ENCODE measurements around the gene ATN1.

ATN1 gene

DNA sequence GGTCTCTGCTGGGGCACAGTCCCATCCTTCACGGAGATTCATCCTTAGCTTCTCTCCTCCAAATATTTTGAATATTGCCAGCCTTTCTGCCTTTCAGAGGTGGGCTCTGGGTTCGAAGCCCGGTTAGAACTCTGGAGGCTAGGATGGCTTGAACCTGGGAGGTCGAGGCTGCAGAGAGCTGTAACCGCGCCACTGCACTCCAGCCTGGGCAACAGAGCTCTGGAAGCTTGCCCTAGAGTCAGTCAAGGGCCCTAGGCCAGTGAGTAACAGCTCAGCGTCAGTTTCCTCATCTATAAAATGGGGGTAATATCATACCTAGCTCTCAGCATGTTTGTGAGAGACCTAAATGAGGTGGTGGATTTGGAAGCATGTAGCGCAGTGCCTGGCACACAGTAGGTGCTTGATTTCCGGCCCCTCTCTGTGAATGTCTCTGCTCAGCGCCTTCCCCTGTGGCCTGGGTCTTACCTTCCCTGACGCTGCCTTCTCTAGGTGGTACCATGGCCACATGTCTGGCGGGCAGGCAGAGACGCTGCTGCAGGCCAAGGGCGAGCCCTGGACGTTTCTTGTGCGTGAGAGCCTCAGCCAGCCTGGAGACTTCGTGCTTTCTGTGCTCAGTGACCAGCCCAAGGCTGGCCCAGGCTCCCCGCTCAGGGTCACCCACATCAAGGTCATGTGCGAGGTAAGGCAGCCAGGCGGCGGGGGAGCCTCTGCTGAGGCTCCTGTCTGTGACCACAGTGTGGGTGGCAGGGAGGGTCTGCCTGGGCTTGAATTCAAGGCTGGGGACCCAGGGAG lies 26.8 kb downstream of the ATN1 start:
- POLR2A ChIA-PET, result interaction anchor here (1.3 kb wide), 1 partner anchor 10 kb away, joined by 4 read pairs; the partner anchor contains the start of gene C12orf57
- Histone ChIP-seq H3K27ac (ENCODE audit: extremely low read depth, low read depth, low read length) (no peak overlapping the region), H3K9me3 (ENCODE audit: control insufficient read depth, insufficient read depth, low read depth, low read length) (no peaks in the 10 kb centered on the region), H3K4me3 (ENCODE audit: low read depth, low read length) (no peak overlapping the region), H3K36me3 (ENCODE audit: control insufficient read depth in 2 of 2, insufficient read depth in 1 of 2, low read length in 2 of 2) (no peaks in the 10 kb centered on the region), H3K4me1 (ENCODE audit: control insufficient read depth, insufficient read depth, low read length) (no peaks in the 10 kb centered on the region)
- CTCF ChIA-PET, result interaction anchor here (0.6 to 1.5 kb wide), 3 partner anchors 10 to 159 kb away, joined by 3 to 8 read pairs (median 5); no protein-coding TSS in a partner anchor
- TF ChIP-seq SCRT1 (tag by site-specific recombination; IDR thresholded peaks at IDR 0.05; ENCODE audit: borderline replicate concordance) (no peak), KLF9 (tag by site-specific recombination; IDR thresholded peaks at IDR 0.05; ENCODE audit: low read depth) (no peak), EGR2 (tag by site-specific recombination; IDR thresholded peaks at IDR 0.05; ENCODE audit: low read depth) (no peak), ZBTB1 (tag by site-specific recombination; IDR thresholded peaks at IDR 0.05) (no peak), ZNF555 (tag by site-specific recombination; conservative IDR thresholded peaks at IDR 0.05) (no peak), ZNF416 (tag by site-specific recombination; IDR thresholded peaks at IDR 0.05) (no peak), ZNF837 (tag by site-specific recombination; IDR thresholded peaks at IDR 0.05) (no peak), ZNF223 (tag by site-specific recombination; IDR thresholded peaks at IDR 0.05) (no peak), ZNF274 (IDR thresholded peaks at IDR 0.05; ENCODE audit: low read length) (no peak), ZNF274 (tag by site-specific recombination; IDR thresholded peaks at IDR 0.05; ENCODE audit: borderline replicate concordance) (no peak), ZNF214 (tag by site-specific recombination; IDR thresholded peaks at IDR 0.05; ENCODE audit: borderline replicate concordance) (no peak), SCRT2 (tag by site-specific recombination; IDR thresholded peaks at IDR 0.05) (no peak), ZNF529 (tag by site-specific recombination; IDR thresholded peaks at IDR 0.05; ENCODE audit: insufficient replicate concordance) (no peak)
- TF ChIP-seq, protein P1, sequence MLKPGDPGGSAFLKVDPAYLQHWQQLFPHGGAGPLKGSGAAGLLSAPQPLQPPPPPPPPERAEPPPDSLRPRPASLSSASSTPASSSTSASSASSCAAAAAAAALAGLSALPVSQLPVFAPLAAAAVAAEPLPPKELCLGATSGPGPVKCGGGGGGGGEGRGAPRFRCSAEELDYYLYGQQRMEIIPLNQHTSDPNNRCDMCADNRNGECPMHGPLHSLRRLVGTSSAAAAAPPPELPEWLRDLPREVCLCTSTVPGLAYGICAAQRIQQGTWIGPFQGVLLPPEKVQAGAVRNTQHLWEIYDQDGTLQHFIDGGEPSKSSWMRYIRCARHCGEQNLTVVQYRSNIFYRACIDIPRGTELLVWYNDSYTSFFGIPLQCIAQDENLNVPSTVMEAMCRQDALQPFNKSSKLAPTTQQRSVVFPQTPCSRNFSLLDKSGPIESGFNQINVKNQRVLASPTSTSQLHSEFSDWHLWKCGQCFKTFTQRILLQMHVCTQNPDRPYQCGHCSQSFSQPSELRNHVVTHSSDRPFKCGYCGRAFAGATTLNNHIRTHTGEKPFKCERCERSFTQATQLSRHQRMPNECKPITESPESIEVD (tag by site-specific recombination; IDR thresholded peaks at IDR 0.05), result no peak

DNA sequence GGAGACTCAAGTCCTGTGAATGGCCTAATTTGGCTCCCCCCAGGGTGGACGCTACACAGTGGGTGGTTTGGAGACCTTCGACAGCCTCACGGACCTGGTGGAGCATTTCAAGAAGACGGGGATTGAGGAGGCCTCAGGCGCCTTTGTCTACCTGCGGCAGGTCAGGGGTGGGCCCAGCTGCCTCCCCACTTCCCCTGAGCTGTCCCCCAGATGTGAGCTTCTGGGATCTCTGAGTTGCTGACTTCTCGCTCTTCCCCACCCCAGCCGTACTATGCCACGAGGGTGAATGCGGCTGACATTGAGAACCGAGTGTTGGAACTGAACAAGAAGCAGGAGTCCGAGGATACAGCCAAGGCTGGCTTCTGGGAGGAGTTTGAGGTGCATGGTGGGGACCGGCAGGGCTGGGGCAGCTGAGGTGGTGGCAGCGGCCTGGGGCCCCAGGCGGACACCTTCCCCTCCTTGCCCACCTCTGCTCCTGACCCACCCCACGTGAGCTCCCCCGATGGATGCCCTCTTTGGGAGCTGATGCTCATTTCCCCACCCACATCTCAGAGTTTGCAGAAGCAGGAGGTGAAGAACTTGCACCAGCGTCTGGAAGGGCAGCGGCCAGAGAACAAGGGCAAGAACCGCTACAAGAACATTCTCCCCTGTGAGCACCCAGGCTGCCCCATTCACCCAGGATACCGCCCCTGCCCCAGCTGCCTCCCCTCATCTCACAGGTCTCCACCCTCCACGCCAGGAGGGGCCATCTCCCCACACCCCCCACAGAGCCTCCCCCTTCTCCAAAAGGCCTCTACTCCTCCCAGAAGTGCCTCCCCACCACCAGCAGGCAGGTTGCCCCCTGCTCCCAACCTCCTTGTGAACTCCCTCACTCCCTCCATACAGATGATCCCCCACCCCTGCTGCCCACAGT lies 27.6 kb downstream of the ATN1 start:
- POLR2A ChIA-PET, result interaction anchor here (0.6 to 1.3 kb wide), 2 partner anchors 11 to 189 kb away, joined by 3 to 4 read pairs; partner anchors contain the start of gene C12orf57
- TF ChIP-seq GLIS2 (tag by site-specific recombination; IDR thresholded peaks at IDR 0.05) (0 out of 2 replicates have a peak, but pooled peaks have one; percentile 40), ZNF792 (tag by site-specific recombination; IDR thresholded peaks at IDR 0.05) (no peak), ZNF629 (tag by site-specific recombination; IDR thresholded peaks at IDR 0.05) (no peak), ZNF623 (tag by site-specific recombination; IDR thresholded peaks at IDR 0.05) (no peak), ZNF610 (tag by site-specific recombination; IDR thresholded peaks at IDR 0.05; ENCODE audit: borderline replicate concordance) (no peak)
- CTCF ChIA-PET, result interaction anchor here (0.8 to 1.5 kb wide), 3 partner anchors 8 to 10 kb away, joined by 4 to 8 read pairs (median 5); no protein-coding TSS in a partner anchor
- no peak overlapping the region for H3K4me3 ChIP-seq (ENCODE audit: low read depth, low read length)
- H3K36me3 ChIP-seq (ENCODE audit: control insufficient read depth in 2 of 2, insufficient read depth in 1 of 2, low read length in 2 of 2), result no peaks in the 10 kb centered on the region
- no peak overlapping the region for H3K27ac ChIP-seq (ENCODE audit: extremely low read depth, low read depth, low read length)
- no peaks in the 10 kb centered on the region for H3K9me3 ChIP-seq (ENCODE audit: control insufficient read depth, insufficient read depth, low read depth, low read length)
- no peaks in the 10 kb centered on the region for H3K4me1 ChIP-seq (ENCODE audit: control insufficient read depth, insufficient read depth, low read length)
